HG03520 (cell line): Measurements from ENCODE around the gene TPRX1.
"Not testable (repeated sequence)": the region's sequence is repeated elsewhere in the genome, so short reads cannot be mapped to it uniquely, and the experiment has no call there.

Experiments
- ATAC-seq: cut with Tn5 transposase; IDR thresholded peaks from one replicate; pipeline ENCODE4 v1.9.1; 2021; ENCODE audit warnings: mild to moderate bottlenecking, moderate library complexity; ENCODE audit not compliant: unreplicated experiment

The TPRX1 gene

GRCh38 chr19:47768604-47769003 lies 35.7 kb downstream of the TPRX1 start:
- no peak for ATAC-seq

- no peak for ATAC-seq
These were observed 37.0 kb downstream of the TPRX1 start for GRCh38 chr19:47767349-47767748.

- no peak for ATAC-seq
These were observed 37.7 kb downstream of the TPRX1 start for GRCh38 chr19:47766670-47767069.

- ATAC-seq = no peak
These were observed 38.1 kb downstream of the TPRX1 start for GRCh38 chr19:47766359-47766620.

- no peak for ATAC-seq
These were observed 38.6 kb downstream of the TPRX1 start for GRCh38 chr19:47765523-47766358.

- not testable (repeated sequence) for ATAC-seq
These were observed 39.6 kb downstream of the TPRX1 start for GRCh38 chr19:47764705-47765104.

GRCh38 chr19:47762615-47763308 lies 41.6 kb downstream of the TPRX1 start:
- no peak for ATAC-seq

- no peak for ATAC-seq
These were observed 42.2 kb downstream of the TPRX1 start for GRCh38 chr19:47762151-47762550.

- no peak for ATAC-seq
These were observed 42.8 kb downstream of the TPRX1 start for GRCh38 chr19:47761566-47761965.

- ATAC-seq = no peak
These were observed 43.7 kb downstream of the TPRX1 start for GRCh38 chr19:47760632-47760999.

GRCh38 chr19:47758443-47758804 lies 45.9 kb downstream of the TPRX1 start:
- ATAC-seq = no peak

GRCh38 chr19:47757617-47758442 lies 46.5 kb downstream of the TPRX1 start:
- ATAC-seq = no peak

GRCh38 chr19:47756953-47757608 lies 47.3 kb downstream of the TPRX1 start:
- ATAC-seq = no peak

- no peak for ATAC-seq
These were observed 47.8 kb downstream of the TPRX1 start for GRCh38 chr19:47756627-47756929.

GRCh38 chr19:47755762-47756626 lies 48.4 kb downstream of the TPRX1 start:
- no peak for ATAC-seq

- ATAC-seq = no peak
These were observed 49.1 kb downstream of the TPRX1 start for GRCh38 chr19:47755065-47755761.

GRCh38 chr19:47754206-47755064 lies 49.9 kb downstream of the TPRX1 start:
- ATAC-seq = no peak

- ATAC-seq = no peak
These were observed 51.7 kb downstream of the TPRX1 start for GRCh38 chr19:47752440-47753211.
